NCI-H1417 (cell line): ENCODE results near the gene KCNA3.

Experiments used
- DNase-seq, 3 experiments: peaks; one replicate each; lab custom pipeline; 2025; lab: John Stamatoyannopoulos, UW

KCNA3 gene

GRCh38 chr1:110638058-110638457, 36.7 kb downstream of the KCNA3 start:
- DNase-seq: peak in 2 of 3 experiments; percentile 3 to 18

GRCh38 chr1:110637475-110637874, 37.3 kb downstream of the KCNA3 start:
- DNase-seq: no peak

GRCh38 chr1:110636149-110636935, 38.4 kb downstream of the KCNA3 start:
- DNase-seq: no peak

DNA sequence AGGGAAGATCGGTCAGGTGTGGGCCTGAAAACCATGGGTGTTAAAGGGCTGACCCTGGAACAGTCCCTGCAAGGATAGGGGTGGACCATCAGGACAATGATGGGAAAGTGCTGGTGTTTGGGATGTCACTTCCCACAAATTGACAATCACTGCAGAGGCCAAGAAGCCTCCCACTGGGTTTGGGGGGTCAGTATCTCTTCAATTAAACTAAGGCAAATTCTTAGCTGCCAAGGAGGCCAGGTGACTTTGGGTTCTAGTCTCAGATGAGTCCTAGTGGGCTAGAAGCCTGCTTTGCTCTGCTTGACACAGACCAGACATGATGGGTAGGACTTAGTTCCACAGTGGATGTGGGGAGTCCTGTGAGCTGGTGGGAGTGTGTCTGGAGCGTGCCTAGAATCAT, 39.3 kb downstream of the KCNA3 start:
- DNase-seq: no peak

- DNase-seq: no peak
These were observed 40.1 kb downstream of the KCNA3 start for GRCh38 chr1:110634455-110635311.

DNA sequence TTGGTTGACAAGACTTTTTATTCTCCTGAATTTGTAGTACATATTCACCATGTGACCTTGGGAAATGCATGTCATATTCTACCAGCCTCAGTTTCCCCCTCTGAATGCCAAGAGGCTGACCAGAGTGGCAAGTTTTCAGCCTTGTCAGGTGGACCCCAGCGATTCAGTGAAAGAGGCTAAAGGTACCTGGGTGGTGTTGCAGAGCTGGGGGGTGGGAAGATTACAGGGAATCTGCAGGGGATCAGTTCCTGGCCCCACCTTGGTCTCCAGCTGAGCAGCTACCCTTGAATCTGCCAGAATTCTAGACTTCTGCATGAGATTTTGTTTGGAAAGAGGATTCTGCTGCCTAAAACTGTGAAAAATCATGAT, 40.7 kb downstream of the KCNA3 start:
- DNase-seq: no peak

- DNase-seq: no peak
These were observed 41.1 kb downstream of the KCNA3 start for GRCh38 chr1:110633646-110634030.

- DNase-seq: no peak
These were observed 42.7 kb downstream of the KCNA3 start for GRCh38 chr1:110631836-110632620.

GRCh38 chr1:110630839-110631663, 43.7 kb downstream of the KCNA3 start:
- peak; percentile 61 to 85 (median 83) for DNase-seq

GRCh38 chr1:110628323-110629105, 46.2 kb downstream of the KCNA3 start:
- DNase-seq: no peak

DNA sequence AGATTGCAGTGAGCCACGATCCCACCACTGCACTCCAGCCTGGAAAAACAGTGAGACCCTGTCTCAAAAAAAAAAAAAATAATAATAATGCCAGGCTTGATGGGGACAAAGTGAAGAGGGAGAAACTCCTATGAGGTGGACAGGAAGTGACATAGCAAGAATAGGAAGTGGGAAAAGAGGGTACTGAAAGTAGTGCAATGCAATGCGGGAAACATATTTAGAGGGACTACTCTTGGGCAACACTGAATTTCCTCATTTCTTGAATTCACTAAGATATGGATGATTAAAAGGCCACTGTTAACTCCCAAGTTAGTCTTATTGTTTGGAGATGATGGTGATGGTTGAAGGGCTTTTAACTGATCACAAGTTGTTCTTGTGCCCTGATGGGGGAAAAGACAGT, 47.0 kb downstream of the KCNA3 start:
- DNase-seq: no peak

GRCh38 chr1:110626889-110627288, 47.9 kb downstream of the KCNA3 start:
- no peak for DNase-seq
